Measurements from ENCODE around the gene GSTO1. TPM values are rescaled to one million over a fixed set of nuclear protein-coding genes. Genes with fewer than 3 reads are reported as not detected.

The GSTO1 gene
- total and polyA plus RNA-seq, 2 of the 13 experiments (the other 11 are each of a cell fraction or from before 2014, with no cell fraction given), result 228 to 300 TPM

DNA sequence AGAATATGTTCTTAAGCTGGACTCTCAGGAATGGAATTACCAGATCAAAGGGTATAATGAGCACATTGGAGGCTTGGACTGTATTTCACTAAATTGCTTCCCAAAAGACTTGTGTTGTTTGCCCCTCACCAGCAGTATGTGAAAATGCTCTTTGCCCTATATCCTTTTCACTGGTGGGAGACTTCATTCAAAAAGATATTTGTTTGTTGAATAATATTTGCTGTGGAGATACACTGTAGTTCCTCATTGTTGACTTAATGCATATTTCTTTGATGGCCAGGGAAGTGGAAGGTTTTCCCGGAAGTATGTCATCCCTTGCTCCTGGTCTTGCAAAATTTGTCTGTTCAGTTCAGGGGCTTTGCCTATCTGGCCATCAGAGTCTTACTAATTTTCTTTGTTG, 33.7 kb downstream of the GSTO1 start (continued):
- TF ChIP-seq CCDC6 (CRISPR knock-in tag; IDR thresholded peaks at IDR 0.05) (no peak), THYN1 (CRISPR knock-in tag; IDR thresholded peaks at IDR 0.05; ENCODE audit: borderline replicate concordance, low read depth) (no peak), ZFP1 (CRISPR knock-in tag; IDR thresholded peaks at IDR 0.05) (0 out of 2 replicates have a peak, but pooled peaks have one; percentile 37), ZNF446 (CRISPR knock-in tag; IDR thresholded peaks at IDR 0.05) (no peak), TRIM24 (CRISPR knock-in tag; IDR thresholded peaks at IDR 0.05) (no peak), SCMH1 (CRISPR knock-in tag; IDR thresholded peaks at IDR 0.05; ENCODE audit: borderline replicate concordance) (no peak), RBAK (CRISPR knock-in tag; IDR thresholded peaks at IDR 0.05) (no peak), ZNF317 (CRISPR knock-in tag; IDR thresholded peaks at IDR 0.05) (peak; percentile 69; the same call in 1 of the 2 replicates), ZBTB21 (CRISPR knock-in tag; IDR thresholded peaks at IDR 0.05) (peak; percentile 85), ZBTB7B (CRISPR knock-in tag; IDR thresholded peaks at IDR 0.05) (0 out of 2 replicates have a peak, but pooled peaks have one; percentile 23), CREB1 (IDR thresholded peaks at IDR 0.05) (peak; percentile 36; the same call in 1 of the 2 replicates), CREB1 (CRISPR knock-in tag; IDR thresholded peaks at IDR 0.05) (peak; percentile 90), ATF7 (IDR thresholded peaks at IDR 0.05) (peak; percentile 11; the same call in 1 of the 2 replicates), ATF7 (CRISPR knock-in tag; IDR thresholded peaks at IDR 0.05) (no peak; the same call in 1 of the 2 replicates), ZNF260 (CRISPR knock-in tag; IDR thresholded peaks at IDR 0.05; ENCODE audit: borderline replicate concordance, low read depth) (no peak), ZNF431 (CRISPR knock-in tag; IDR thresholded peaks at IDR 0.05; ENCODE audit: borderline replicate concordance, low read depth) (no peak), CREM (IDR thresholded peaks at IDR 0.05) (peak; percentile 95), CREM (CRISPR knock-in tag; IDR thresholded peaks at IDR 0.05) (no peak), HDAC1 (CRISPR knock-in tag; IDR thresholded peaks at IDR 0.05) (peak; percentile 62)
- TF ChIP-seq, protein P1, sequence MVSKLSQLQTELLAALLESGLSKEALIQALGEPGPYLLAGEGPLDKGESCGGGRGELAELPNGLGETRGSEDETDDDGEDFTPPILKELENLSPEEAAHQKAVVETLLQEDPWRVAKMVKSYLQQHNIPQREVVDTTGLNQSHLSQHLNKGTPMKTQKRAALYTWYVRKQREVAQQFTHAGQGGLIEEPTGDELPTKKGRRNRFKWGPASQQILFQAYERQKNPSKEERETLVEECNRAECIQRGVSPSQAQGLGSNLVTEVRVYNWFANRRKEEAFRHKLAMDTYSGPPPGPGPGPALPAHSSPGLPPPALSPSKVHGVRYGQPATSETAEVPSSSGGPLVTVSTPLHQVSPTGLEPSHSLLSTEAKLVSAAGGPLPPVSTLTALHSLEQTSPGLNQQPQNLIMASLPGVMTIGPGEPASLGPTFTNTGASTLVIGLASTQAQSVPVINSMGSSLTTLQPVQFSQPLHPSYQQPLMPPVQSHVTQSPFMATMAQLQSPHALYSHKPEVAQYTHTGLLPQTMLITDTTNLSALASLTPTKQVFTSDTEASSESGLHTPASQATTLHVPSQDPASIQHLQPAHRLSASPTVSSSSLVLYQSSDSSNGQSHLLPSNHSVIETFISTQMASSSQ (IDR thresholded peaks at IDR 0.05; ENCODE audit: low read depth), result no peak; the same call in none of the 2 replicates
- TF ChIP-seq, protein P1 (CRISPR knock-in tag; IDR thresholded peaks at IDR 0.05; ENCODE audit: borderline replicate concordance), result peak; percentile 75; the same call in 1 of the 2 replicates
- TF ChIP-seq, protein P2, sequence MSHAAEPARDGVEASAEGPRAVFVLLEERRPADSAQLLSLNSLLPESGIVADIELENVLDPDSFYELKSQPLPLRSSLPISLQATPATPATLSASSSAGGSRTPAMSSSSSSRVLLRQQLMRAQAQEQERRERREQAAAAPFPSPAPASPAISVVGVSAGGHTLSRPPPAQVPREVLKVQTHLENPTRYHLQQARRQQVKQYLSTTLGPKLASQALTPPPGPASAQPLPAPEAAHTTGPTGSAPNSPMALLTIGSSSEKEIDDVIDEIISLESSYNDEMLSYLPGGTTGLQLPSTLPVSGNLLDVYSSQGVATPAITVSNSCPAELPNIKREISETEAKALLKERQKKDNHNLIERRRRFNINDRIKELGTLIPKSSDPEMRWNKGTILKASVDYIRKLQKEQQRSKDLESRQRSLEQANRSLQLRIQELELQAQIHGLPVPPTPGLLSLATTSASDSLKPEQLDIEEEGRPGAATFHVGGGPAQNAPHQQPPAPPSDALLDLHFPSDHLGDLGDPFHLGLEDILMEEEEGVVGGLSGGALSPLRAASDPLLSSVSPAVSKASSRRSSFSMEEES (CRISPR knock-in tag; IDR thresholded peaks at IDR 0.05), result peak; percentile 52
- TF ChIP-seq, protein P3, sequence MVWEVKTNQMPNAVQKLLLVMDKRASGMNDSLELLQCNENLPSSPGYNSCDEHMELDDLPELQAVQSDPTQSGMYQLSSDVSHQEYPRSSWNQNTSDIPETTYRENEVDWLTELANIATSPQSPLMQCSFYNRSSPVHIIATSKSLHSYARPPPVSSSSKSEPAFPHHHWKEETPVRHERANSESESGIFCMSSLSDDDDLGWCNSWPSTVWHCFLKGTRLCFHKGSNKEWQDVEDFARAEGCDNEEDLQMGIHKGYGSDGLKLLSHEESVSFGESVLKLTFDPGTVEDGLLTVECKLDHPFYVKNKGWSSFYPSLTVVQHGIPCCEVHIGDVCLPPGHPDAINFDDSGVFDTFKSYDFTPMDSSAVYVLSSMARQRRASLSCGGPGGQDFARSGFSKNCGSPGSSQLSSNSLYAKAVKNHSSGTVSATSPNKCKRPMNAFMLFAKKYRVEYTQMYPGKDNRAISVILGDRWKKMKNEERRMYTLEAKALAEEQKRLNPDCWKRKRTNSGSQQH (CRISPR knock-in tag; IDR thresholded peaks at IDR 0.05; ENCODE audit: low read depth), result no peak
- TF ChIP-seq, protein P4, sequence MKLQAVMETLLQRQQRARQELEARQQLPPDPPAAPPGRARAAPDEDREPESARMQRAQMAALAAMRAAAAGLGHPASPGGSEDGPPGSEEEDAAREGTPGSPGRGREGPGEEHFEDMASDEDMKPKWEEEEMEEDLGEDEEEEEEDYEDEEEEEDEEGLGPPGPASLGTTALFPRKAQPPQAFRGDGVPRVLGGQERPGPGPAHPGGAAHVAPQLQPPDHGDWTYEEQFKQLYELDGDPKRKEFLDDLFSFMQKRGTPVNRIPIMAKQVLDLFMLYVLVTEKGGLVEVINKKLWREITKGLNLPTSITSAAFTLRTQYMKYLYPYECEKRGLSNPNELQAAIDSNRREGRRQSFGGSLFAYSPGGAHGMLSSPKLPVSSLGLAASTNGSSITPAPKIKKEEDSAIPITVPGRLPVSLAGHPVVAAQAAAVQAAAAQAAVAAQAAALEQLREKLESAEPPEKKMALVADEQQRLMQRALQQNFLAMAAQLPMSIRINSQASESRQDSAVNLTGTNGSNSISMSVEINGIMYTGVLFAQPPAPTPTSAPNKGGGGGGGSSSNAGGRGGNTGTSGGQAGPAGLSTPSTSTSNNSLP (IDR thresholded peaks at IDR 0.05; ENCODE audit: low read depth, low read length), result peak; percentile 95

Data from HepG2 (cell line).